SJCRH30 (cell line): ENCODE data around the gene ATP8B1. TPM values are rescaled to one million over a fixed set of nuclear protein-coding genes. Genes with fewer than 3 reads are reported as not detected.

Source experiments
- DNase-seq, 2 experiments: peaks; one replicate each; pipeline ENCODE4 v3.0.0-alpha.2; 2015 to 2020
- H3K27ac ChIP-seq: fragments of 250-450 bp; sonication (Bioruptor Pico); 2 replicates; pipeline ENCODE4 v1.5.1; 2020; ENCODE audit warnings: mild to moderate bottlenecking, moderate library complexity
- H3K27me3 ChIP-seq: fragments of 250-450 bp; sonication (Bioruptor Pico); 2 replicates; pipeline ENCODE4 v1.5.1; 2020; ENCODE audit warnings: mild to moderate bottlenecking, moderate library complexity
- H3K36me3 ChIP-seq: fragments of 250-450 bp; sonication (Bioruptor Pico); 2 replicates; pipeline ENCODE4 v1.5.1; 2020; ENCODE audit warnings: mild to moderate bottlenecking, moderate library complexity
- H3K4me1 ChIP-seq: fragments of 250-450 bp; sonication (Bioruptor Pico); 2 replicates; pipeline ENCODE4 v1.5.1; 2020; ENCODE audit warnings: mild to moderate bottlenecking, moderate library complexity
- H3K4me3 ChIP-seq: fragments of 250-450 bp; sonication (Bioruptor Pico); 2 replicates; pipeline ENCODE4 v1.5.1; 2020; ENCODE audit warnings: mild to moderate bottlenecking, moderate library complexity
- H3K9me3 ChIP-seq: fragments of 250-450 bp; sonication (Bioruptor Pico); replicated peaks from 2 replicates; pipeline ENCODE4 v1.5.1; 2020; ENCODE audit warnings: mild to moderate bottlenecking, moderate library complexity
- total RNA-seq: library from RNA; depleted of rRNA; stranded (reverse); fragments of >200 nt; shearing (Covaris generic); gene quantifications from 2 replicates; pipeline ENCODE4 v1.2.3, GENCODE V29; 2014

The ATP8B1 gene
- total RNA-seq, 1 experiment from 2014 or later = not detected

- H3K27ac ChIP-seq = no peak overlapping the region
- H3K9me3 ChIP-seq = no peaks in the 10 kb centered on the region
- no peak for DNase-seq
- no peak overlapping the region for H3K4me3 ChIP-seq
- H3K27me3 ChIP-seq = no peaks in the 10 kb centered on the region
- no peaks in the 10 kb centered on the region for H3K4me1 ChIP-seq
- H3K36me3 ChIP-seq = no peaks in the 10 kb centered on the region
These were observed 3.8 kb upstream of the ATP8B1 start for GRCh38 chr18:57806978-57807285.

- Histone ChIP-seq H3K27ac (no peak overlapping the region), H3K4me3 (no peak overlapping the region), H3K27me3 (no peaks in the 10 kb centered on the region), H3K9me3 (no peaks in the 10 kb centered on the region), H3K4me1 (no peaks in the 10 kb centered on the region), H3K36me3 (no peaks in the 10 kb centered on the region)
- DNase-seq = no peak
These were observed 3.3 kb upstream of the ATP8B1 start for GRCh38 chr18:57806201-57806977.

- Histone ChIP-seq H3K9me3 (no peaks in the 10 kb centered on the region), H3K4me1 (no peaks in the 10 kb centered on the region), H3K27ac (no peak overlapping the region), H3K4me3 (no peak overlapping the region), H3K36me3 (no peaks in the 10 kb centered on the region), H3K27me3 (no peaks in the 10 kb centered on the region)
- DNase-seq = no peak
These were observed 2.0 kb upstream of the ATP8B1 start for GRCh38 chr18:57805117-57805516.

GRCh38 chr18:57804557-57804956 is 1.4 kb upstream of the ATP8B1 start:
- H3K4me3 ChIP-seq = no peak overlapping the region
- no peaks in the 10 kb centered on the region for H3K27me3 ChIP-seq
- H3K4me1 ChIP-seq = no peaks in the 10 kb centered on the region
- no peaks in the 10 kb centered on the region for H3K36me3 ChIP-seq
- no peak for DNase-seq
- no peaks in the 10 kb centered on the region for H3K9me3 ChIP-seq
- H3K27ac ChIP-seq = no peak overlapping the region

GRCh38 chr18:57802213-57803102 is 657 bp downstream of the ATP8B1 start:
- no peaks in the 10 kb centered on the region for H3K4me1 ChIP-seq
- no peaks in the 10 kb centered on the region for H3K36me3 ChIP-seq
- H3K4me3 ChIP-seq = no peak overlapping the region
- no peak for DNase-seq
- no peaks in the 10 kb centered on the region for H3K27me3 ChIP-seq
- H3K27ac ChIP-seq = no peak overlapping the region
- no peaks in the 10 kb centered on the region for H3K9me3 ChIP-seq

- Histone ChIP-seq H3K27me3 (no peaks in the 10 kb centered on the region), H3K4me1 (no peaks in the 10 kb centered on the region), H3K27ac (no peak overlapping the region), H3K4me3 (no peak overlapping the region), H3K9me3 (no peaks in the 10 kb centered on the region), H3K36me3 (no peaks in the 10 kb centered on the region)
- DNase-seq = no peak
These were observed 1.3 kb downstream of the ATP8B1 start for GRCh38 chr18:57801761-57802212.

- Histone ChIP-seq H3K4me1 (no peaks in the 10 kb centered on the region), H3K27me3 (no peaks in the 10 kb centered on the region), H3K4me3 (no peak overlapping the region), H3K9me3 (no peaks in the 10 kb centered on the region), H3K36me3 (no peaks in the 10 kb centered on the region), H3K27ac (no peak overlapping the region)
- DNase-seq = no peak
These were observed 1.8 kb downstream of the ATP8B1 start for GRCh38 chr18:57801325-57801724.

GRCh38 chr18:57798713-57799373 is 4.3 kb downstream of the ATP8B1 start:
- H3K4me1 ChIP-seq = 0 out of 2 replicates have a peak, but pooled peaks cover 3% of the 10 kb centered on the region
- no peaks in the 10 kb centered on the region for H3K36me3 ChIP-seq

GRCh38 chr18:57797209-57797651 is 5.9 kb downstream of the ATP8B1 start:
- Histone ChIP-seq H3K9me3 (no peaks in the 10 kb centered on the region), H3K4me3 (no peak overlapping the region), H3K4me1 (0 out of 2 replicates have a peak, but pooled peaks cover 4% of the 10 kb centered on the region), H3K27me3 (no peaks in the 10 kb centered on the region), H3K36me3 (no peaks in the 10 kb centered on the region), H3K27ac (no peak overlapping the region)
- no peak for DNase-seq

More at GRCh38 chr18:57798713-57799373, 4.3 kb downstream of the ATP8B1 start:
- DNase-seq = no peak
- H3K4me3 ChIP-seq = no peak overlapping the region
- no peaks in the 10 kb centered on the region for H3K9me3 ChIP-seq
- H3K27me3 ChIP-seq = no peaks in the 10 kb centered on the region
- H3K27ac ChIP-seq = no peak overlapping the region

GRCh38 chr18:57794951-57795728 is 8.0 kb downstream of the ATP8B1 start:
- Histone ChIP-seq H3K4me3 (no peak overlapping the region), H3K36me3 (no peaks in the 10 kb centered on the region), H3K27ac (no peak overlapping the region), H3K9me3 (no peaks in the 10 kb centered on the region), H3K27me3 (no peaks in the 10 kb centered on the region), H3K4me1 (0 out of 2 replicates have a peak, but pooled peaks cover 4% of the 10 kb centered on the region)
- no peak for DNase-seq

GRCh38 chr18:57793302-57793986 is 9.7 kb downstream of the ATP8B1 start:
- Histone ChIP-seq H3K4me1 (0 out of 2 replicates have a peak, but pooled peaks cover 11% of the 10 kb centered on the region), H3K27ac (no peak overlapping the region), H3K27me3 (no peaks in the 10 kb centered on the region), H3K9me3 (no peaks in the 10 kb centered on the region), H3K4me3 (no peak overlapping the region), H3K36me3 (no peaks in the 10 kb centered on the region)
- no peak for DNase-seq

GRCh38 chr18:57792631-57793301 is 10.3 kb downstream of the ATP8B1 start:
- H3K4me3 ChIP-seq = no peak overlapping the region
- no peaks in the 10 kb centered on the region for H3K27me3 ChIP-seq
- no peak overlapping the region for H3K27ac ChIP-seq
- DNase-seq = peak in 1 of 2 experiments; percentile 22
- H3K36me3 ChIP-seq = no peaks in the 10 kb centered on the region
- no peaks in the 10 kb centered on the region for H3K9me3 ChIP-seq
- H3K4me1 ChIP-seq = 0 out of 2 replicates have a peak, but pooled peaks cover 11% of the 10 kb centered on the region

GRCh38 chr18:57791911-57792310 is 11.2 kb downstream of the ATP8B1 start:
- H3K27me3 ChIP-seq = no peaks in the 10 kb centered on the region
- H3K4me1 ChIP-seq = 0 out of 2 replicates have a peak, but pooled peaks cover 11% of the 10 kb centered on the region
- H3K4me3 ChIP-seq = no peak overlapping the region
- H3K27ac ChIP-seq = no peak overlapping the region
- DNase-seq = no peak
- H3K36me3 ChIP-seq = no peaks in the 10 kb centered on the region
- no peaks in the 10 kb centered on the region for H3K9me3 ChIP-seq
